Measurements from ENCODE around the gene BPI.
"Not testable (repeated sequence)": the region's sequence is repeated elsewhere in the genome, so short reads cannot be mapped to it uniquely, and the experiment has no call there.

The BPI gene

DNA sequence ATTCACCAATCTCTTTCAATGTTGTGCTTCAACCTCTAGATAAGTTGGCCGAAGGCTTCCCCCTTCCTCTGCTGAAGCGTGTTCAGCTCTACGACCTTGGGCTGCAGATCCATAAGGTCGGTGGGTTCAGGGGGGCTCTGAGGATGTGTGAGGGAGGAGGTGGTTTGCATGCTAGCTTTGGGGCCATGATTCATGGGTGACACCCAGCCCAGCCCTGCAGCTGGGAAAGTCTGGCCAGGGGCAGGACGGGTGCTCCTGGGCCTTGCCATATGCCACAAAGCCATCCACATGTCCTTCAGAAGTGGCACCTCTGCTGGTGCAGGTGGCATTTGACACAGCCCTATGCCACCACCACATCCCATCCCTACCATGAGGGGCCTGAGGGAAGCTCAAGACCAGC, 69.9 kb downstream of the BPI start:
- FAIRE-seq = no peak

DNA sequence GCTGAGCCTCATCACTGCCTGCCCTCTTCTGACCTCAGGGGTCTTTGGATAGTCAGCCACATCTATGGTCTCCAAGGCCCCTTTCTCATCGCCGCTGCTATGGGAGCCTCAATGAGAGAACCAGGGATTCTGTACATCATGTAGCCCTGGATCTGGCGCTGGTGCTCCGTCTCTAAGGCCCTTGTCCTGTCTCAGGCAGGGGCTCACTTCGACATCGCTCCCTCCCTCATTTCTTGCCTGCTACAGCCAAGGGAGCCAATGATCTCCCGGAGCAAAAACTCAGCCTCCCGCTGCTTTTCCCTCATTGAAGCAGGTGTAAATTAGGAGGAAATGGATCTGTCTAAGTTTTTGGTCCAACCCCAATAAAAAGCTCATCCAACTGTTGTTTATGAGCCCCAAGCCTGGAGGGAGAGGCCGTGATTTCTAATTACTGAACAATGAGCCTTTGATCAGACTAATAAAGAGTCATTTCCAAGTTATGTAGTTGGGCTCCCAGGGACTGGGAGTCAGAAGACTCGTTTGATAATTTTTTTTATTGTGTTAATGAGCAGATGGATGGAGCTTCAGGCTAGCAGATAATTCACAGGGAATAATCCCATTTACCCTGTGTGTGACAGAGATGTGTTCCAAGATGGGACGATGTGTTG, 73.2 kb downstream of the BPI start:
- FAIRE-seq = no peak

GRCh38 chr20:38377838-38378237, 73.9 kb downstream of the BPI start:
- not testable (repeated sequence) for FAIRE-seq

GRCh38 chr20:38383147-38383546, 79.2 kb downstream of the BPI start:
- FAIRE-seq = no peak

- FAIRE-seq = no peak
These were observed 82.0 kb downstream of the BPI start for GRCh38 chr20:38386004-38386403.

- no peak for FAIRE-seq
These were observed 82.9 kb downstream of the BPI start for GRCh38 chr20:38386851-38387250.

All from TTC549 (cell line).